Stimulated activated CD8-positive, alpha-beta memory T cell treated with anti-CD3 and anti-CD28 coated beads, Interleukin-12 subunit alpha, Interleukin-12 subunit beta, amount 100 ng/mL, for 24 hours (primary cell): ENCODE measurements around the gene C1QTNF1.

Experiments
- DNase-seq: peaks from one replicate; pipeline ENCODE4 v3.0.0-alpha.2; 2020; ENCODE audit errors: extremely low read depth

The C1QTNF1 gene

DNA sequence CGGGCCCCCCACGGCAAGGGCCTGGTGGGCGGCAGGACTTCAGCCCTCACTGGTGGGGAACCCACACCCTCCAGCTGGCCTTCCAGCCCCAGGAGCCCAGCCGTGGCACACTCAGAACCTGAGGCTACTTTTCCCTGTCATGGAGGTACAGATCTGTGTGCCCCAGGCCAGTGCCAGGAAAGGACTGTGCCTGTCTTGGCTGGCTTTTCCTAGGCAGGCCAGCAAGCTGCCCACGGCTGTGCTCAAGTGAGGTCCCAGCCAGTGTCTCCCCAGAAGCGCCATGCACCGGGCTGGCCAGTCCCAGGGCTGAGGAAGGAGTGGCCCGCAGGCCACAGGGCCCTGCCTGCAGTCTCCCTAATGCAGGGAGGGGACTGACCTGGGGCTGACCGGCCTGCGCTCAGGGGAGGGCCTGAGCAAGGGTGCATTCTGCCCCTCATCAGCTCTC lies 67.3 kb downstream of the C1QTNF1 start:
- no peak for DNase-seq

DNA sequence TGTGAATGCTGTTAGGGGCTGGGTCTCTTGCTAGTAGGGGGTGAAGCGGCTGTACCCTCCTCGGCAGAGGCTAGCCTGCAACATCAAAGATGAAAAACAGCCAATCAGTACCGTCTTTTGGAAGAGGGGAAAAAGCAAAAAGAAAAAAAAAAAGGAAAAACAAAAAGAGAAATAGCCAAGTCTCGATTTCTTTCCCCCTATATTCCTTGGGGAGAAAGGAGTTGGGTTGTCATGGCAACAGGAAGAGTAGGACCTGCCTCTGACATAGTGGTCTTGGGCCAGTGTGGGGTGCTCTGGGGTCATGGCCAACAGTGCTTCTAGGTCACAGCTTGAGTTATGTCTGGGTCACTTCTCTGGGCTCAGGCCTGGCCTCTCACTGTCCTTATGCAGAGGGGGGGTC lies 68.6 kb downstream of the C1QTNF1 start:
- no peak for DNase-seq

- no peak for DNase-seq
Observed at GRCh38 chr17:79093270-79093669, 69.3 kb downstream of the C1QTNF1 start.

GRCh38 chr17:79094261-79094660 lies 70.3 kb downstream of the C1QTNF1 start:
- no peak for DNase-seq

- DNase-seq, result no peak
Observed at GRCh38 chr17:79095345-79096055, 71.5 kb downstream of the C1QTNF1 start.

GRCh38 chr17:79096477-79096876 lies 72.5 kb downstream of the C1QTNF1 start:
- DNase-seq, result no peak

DNA sequence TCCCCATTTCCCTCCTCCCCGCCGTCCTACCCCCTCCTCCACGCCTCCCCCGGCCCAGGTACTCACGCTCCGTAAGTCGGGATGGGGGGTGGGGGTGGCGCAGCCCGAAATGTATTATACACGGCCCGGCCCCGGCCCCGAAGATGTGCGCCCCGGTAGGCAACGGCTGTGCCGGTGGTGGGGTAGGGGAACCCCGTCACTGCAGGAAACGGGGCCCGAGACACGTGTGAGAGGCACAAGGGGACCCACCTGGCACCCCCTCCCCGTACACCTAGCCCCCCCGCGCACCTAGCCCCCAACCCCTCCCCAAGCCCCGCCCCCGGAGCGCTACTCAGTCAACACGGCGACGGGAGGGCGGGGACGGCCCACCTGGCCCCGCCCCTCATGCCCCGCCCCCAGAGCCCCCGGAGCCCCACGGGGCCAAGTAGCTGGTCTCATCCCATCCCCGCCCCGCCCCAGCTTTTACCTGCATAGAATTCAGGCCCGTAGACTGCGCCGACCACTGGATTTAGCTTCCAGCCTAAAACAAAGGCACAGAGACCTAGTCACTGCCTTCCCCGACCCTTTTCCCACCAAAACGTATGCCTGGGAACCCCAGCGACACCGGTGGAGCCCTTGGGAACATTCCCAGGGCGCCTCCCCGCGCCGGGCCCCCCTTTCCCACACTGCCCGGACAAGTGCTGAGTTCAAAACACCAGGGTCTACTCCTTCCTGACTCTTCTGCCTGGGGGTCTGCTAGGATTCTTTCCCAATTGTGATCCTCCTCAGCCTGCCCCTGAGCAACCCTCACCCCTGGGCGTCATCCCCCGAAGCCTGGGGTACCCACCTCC lies 73.5 kb downstream of the C1QTNF1 start:
- DNase-seq, result no peak

DNA sequence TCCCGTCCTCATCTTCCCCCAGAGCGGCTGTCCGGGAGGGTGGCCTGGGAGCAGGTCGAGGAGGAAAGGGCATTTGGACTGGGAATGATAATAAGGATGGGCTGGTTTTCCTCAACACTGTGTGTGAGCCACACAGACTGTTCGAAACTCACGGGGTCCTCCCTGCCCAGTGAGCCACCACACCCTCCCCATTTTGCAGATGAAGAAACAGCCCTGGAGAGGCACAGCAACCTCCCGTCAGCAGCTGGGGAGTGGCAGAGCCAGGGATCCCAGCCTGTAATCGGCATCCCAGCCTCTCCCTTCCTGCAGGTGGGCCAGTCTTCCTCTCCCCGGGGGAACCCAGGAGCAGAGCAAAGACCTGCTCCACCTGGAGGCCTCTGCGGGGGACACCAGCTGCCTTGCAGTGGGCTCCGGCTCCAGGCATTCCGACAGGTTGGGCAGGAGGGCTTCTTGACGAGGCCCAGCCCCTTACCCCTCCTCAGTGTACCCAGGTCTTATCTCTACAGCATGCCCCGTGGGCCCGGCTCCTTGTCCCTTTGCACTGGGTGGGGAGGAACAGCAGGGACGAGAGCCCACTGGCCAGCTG lies 74.4 kb downstream of the C1QTNF1 start:
- no peak for DNase-seq
